KOPT-K1 (cell line): ENCODE measurements around the gene PRODH.
"Not testable (repeated sequence)": the region's sequence is repeated elsewhere in the genome, so short reads cannot be mapped to it uniquely, and the experiment has no call there.

ENCODE experiments used
- H3K27ac ChIP-seq: fragments of 200-600 bp; sonication (generic); 2 replicates; pipeline ENCODE4 v1.5.1; 2016; ENCODE audit warnings: antibody characterized with exemption, mild to moderate bottlenecking, low read depth, low read length; ENCODE audit not compliant: poor library complexity, severe bottlenecking
- H3K36me3 ChIP-seq: fragments of 200-600 bp; sonication (generic); 2 replicates; pipeline ENCODE4 v1.5.1; 2017; ENCODE audit warnings: antibody characterized with exemption, mild to moderate bottlenecking, low read length, moderate library complexity; ENCODE audit not compliant: insufficient read depth
- H3K9me3 ChIP-seq: fragments of 200-600 bp; sonication (generic); 2 replicates; pipeline ENCODE4 v1.5.1; 2017; ENCODE audit warnings: antibody characterized with exemption, low read length, mild to moderate bottlenecking; ENCODE audit not compliant: insufficient read depth, poor library complexity, severe bottlenecking

PRODH gene

GRCh38 chr22:18935889-18936529 is at the start of gene PRODH:
PRODH (minus strand) TSS chr22:18936293; CDS start chr22:18936287, 6 bp downstream.
- H3K27ac ChIP-seq, result no peak within 1 kb of the TSS

GRCh38 chr22:18985780-18986179 is 49.7 kb upstream of the PRODH start:
- H3K36me3 ChIP-seq, result no peaks in the 10 kb centered on the region
- peaks cover 6% of the 10 kb centered on the region for H3K9me3 ChIP-seq
- no peak overlapping the region for H3K27ac ChIP-seq

More at GRCh38 chr22:18935889-18936529, at the start of gene PRODH:
- Histone ChIP-seq H3K9me3 (no peaks in the 10 kb centered on the region), H3K36me3 (no peaks in the 10 kb centered on the region)

- H3K36me3 ChIP-seq, result no peaks in the 10 kb centered on the region
- H3K27ac ChIP-seq, result no peak overlapping the region
- peaks cover 19% of the 10 kb centered on the region for H3K9me3 ChIP-seq
Measured at GRCh38 chr22:18984564-18984963, 48.5 kb upstream of the PRODH start.

GRCh38 chr22:18983120-18983651 is 47.1 kb upstream of the PRODH start:
- no peak overlapping the region for H3K27ac ChIP-seq
- peaks cover 26% of the 10 kb centered on the region for H3K9me3 ChIP-seq
- H3K36me3 ChIP-seq, result no peaks in the 10 kb centered on the region

- Histone ChIP-seq H3K9me3 (peaks cover 26% of the 10 kb centered on the region), H3K27ac (no peak overlapping the region)
Measured at GRCh38 chr22:18980829-18981228, 44.7 kb upstream of the PRODH start.

GRCh38 chr22:18979957-18980356 is 43.9 kb upstream of the PRODH start:
- Histone ChIP-seq H3K36me3 (no peaks in the 10 kb centered on the region), H3K27ac (no peak overlapping the region), H3K9me3 (peaks cover 26% of the 10 kb centered on the region)

More at GRCh38 chr22:18980829-18981228, 44.7 kb upstream of the PRODH start:
- H3K36me3 ChIP-seq, result no peaks in the 10 kb centered on the region

- H3K36me3 ChIP-seq, result no peaks in the 10 kb centered on the region
- no peak overlapping the region for H3K27ac ChIP-seq
- H3K9me3 ChIP-seq, result peaks cover 26% of the 10 kb centered on the region
Measured at GRCh38 chr22:18978506-18978905, 42.4 kb upstream of the PRODH start.

- Histone ChIP-seq H3K36me3 (no peaks in the 10 kb centered on the region), H3K27ac (no peak overlapping the region), H3K9me3 (peaks cover 26% of the 10 kb centered on the region)
Measured at GRCh38 chr22:18977824-18978425, 41.8 kb upstream of the PRODH start.

- no peak overlapping the region for H3K27ac ChIP-seq
- peaks cover 24% of the 10 kb centered on the region for H3K9me3 ChIP-seq
- no peaks in the 10 kb centered on the region for H3K36me3 ChIP-seq
Measured at GRCh38 chr22:18976197-18976751, 40.2 kb upstream of the PRODH start.

GRCh38 chr22:18975434-18976196 is 39.5 kb upstream of the PRODH start:
- Histone ChIP-seq H3K36me3 (no peaks in the 10 kb centered on the region), H3K27ac (no peak overlapping the region), H3K9me3 (peaks cover 18% of the 10 kb centered on the region)

GRCh38 chr22:18974477-18975180 is 38.5 kb upstream of the PRODH start:
- Histone ChIP-seq H3K9me3 (peaks cover 8% of the 10 kb centered on the region), H3K36me3 (no peaks in the 10 kb centered on the region), H3K27ac (no peak overlapping the region)

GRCh38 chr22:18973264-18974031 is 37.4 kb upstream of the PRODH start:
- Histone ChIP-seq H3K9me3 (no peaks in the 10 kb centered on the region), H3K27ac (no peak overlapping the region), H3K36me3 (no peaks in the 10 kb centered on the region)

GRCh38 chr22:18972591-18972990 is 36.5 kb upstream of the PRODH start:
- not testable (repeated sequence) for H3K36me3 ChIP-seq, H3K9me3 ChIP-seq, H3K27ac ChIP-seq

- not testable (repeated sequence) for H3K9me3 ChIP-seq, H3K27ac ChIP-seq, H3K36me3 ChIP-seq
Measured at GRCh38 chr22:18972029-18972428, 35.9 kb upstream of the PRODH start.
